Activated CD4-positive, alpha-beta T cell treated with anti-CD3 and anti-CD28 coated beads, Interleukin-2, Interleukin-4, amounts not matched to agents 100 ng/mL and 50 ng/mL, durations not matched to agents 16 hours and 8 hours (primary cell): Measurements from ENCODE around the gene MFAP4.

Source experiments
- DNase-seq: peaks from one replicate; pipeline ENCODE4 v3.0.0-alpha.2; 2020; ENCODE audit warnings: low spot score

MFAP4 gene

GRCh38 chr17:19410091-19410490, 23.1 kb upstream of the MFAP4 start:
- no peak for DNase-seq

GRCh38 chr17:19409509-19409908, 22.5 kb upstream of the MFAP4 start:
- DNase-seq, result no peak

- no peak for DNase-seq
Measured at GRCh38 chr17:19409066-19409465, 22.1 kb upstream of the MFAP4 start.

- no peak for DNase-seq
Measured at GRCh38 chr17:19408346-19408710, 21.3 kb upstream of the MFAP4 start.

GRCh38 chr17:19407601-19408345, 20.8 kb upstream of the MFAP4 start:
- DNase-seq, result no peak

GRCh38 chr17:19405114-19405513, 18.1 kb upstream of the MFAP4 start:
- DNase-seq, result no peak

GRCh38 chr17:19404264-19404663, 17.3 kb upstream of the MFAP4 start:
- no peak for DNase-seq

GRCh38 chr17:19403021-19403420, 16.0 kb upstream of the MFAP4 start:
- no peak for DNase-seq

GRCh38 chr17:19402171-19402570, 15.2 kb upstream of the MFAP4 start:
- no peak for DNase-seq

- no peak for DNase-seq
Measured at GRCh38 chr17:19401321-19402010, 14.5 kb upstream of the MFAP4 start.

- DNase-seq, result no peak
Measured at GRCh38 chr17:19399750-19400450, 12.9 kb upstream of the MFAP4 start.

GRCh38 chr17:19398301-19399181, 11.6 kb upstream of the MFAP4 start:
- no peak for DNase-seq

- no peak for DNase-seq
Measured at GRCh38 chr17:19397556-19398041, 10.6 kb upstream of the MFAP4 start.

GRCh38 chr17:19392303-19392702, 5.3 kb upstream of the MFAP4 start:
- no peak for DNase-seq

- no peak for DNase-seq
Measured at GRCh38 chr17:19391432-19391831, 4.4 kb upstream of the MFAP4 start.

- DNase-seq, result no peak
Measured at GRCh38 chr17:19390951-19391350, 4.0 kb upstream of the MFAP4 start.

GRCh38 chr17:19388791-19389785, 2.1 kb upstream of the MFAP4 start:
- no peak for DNase-seq

- no peak for DNase-seq
Measured at GRCh38 chr17:19387921-19388521, 1.0 kb upstream of the MFAP4 start.

- DNase-seq, result no peak
Measured at GRCh38 chr17:19386051-19386929, 700 bp downstream of the MFAP4 start.
